ENCODE measurements around the gene IRF8.

Gene IRF8

DNA sequence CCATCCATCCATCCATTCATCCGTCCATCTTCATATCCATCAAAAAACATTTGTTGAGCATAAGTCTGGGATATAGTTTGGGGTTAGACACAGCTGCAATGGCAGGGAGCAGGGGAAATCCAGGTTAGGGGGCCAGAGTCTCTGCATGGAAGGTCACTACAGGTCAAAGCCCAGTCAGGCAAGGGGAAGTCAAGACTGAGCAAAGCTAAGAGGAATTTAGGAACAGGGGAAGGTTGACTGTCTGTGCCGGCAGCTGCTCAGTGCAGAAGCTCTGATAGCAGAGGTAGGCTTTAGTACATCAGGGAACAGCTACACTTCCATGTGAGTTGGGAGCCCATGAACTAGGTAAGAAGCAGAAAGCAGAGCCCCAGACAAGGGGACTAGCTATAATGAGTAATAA, 68.1 kb downstream of the IRF8 start:
- TF ChIP-seq, protein P1, sequence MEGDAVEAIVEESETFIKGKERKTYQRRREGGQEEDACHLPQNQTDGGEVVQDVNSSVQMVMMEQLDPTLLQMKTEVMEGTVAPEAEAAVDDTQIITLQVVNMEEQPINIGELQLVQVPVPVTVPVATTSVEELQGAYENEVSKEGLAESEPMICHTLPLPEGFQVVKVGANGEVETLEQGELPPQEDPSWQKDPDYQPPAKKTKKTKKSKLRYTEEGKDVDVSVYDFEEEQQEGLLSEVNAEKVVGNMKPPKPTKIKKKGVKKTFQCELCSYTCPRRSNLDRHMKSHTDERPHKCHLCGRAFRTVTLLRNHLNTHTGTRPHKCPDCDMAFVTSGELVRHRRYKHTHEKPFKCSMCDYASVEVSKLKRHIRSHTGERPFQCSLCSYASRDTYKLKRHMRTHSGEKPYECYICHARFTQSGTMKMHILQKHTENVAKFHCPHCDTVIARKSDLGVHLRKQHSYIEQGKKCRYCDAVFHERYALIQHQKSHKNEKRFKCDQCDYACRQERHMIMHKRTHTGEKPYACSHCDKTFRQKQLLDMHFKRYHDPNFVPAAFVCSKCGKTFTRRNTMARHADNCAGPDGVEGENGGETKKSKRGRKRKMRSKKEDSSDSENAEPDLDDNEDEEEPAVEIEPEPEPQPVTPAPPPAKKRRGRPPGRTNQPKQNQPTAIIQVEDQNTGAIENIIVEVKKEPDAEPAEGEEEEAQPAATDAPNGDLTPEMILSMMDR (IDR thresholded peaks at IDR 0.05; ENCODE audit: insufficient read depth, low read length, poor library complexity, severe bottlenecking), result no peak
- Histone ChIP-seq H3K36me3 (ENCODE audit: control insufficient read depth, insufficient read depth, low read length) (no peaks in the 10 kb centered on the region), H3K4me3 (replicated peaks; ENCODE audit: low read depth, low read length) (no peak overlapping the region), H3K27me3 (replicated peaks; ENCODE audit: control insufficient read depth, insufficient read depth, low read length) (no peaks in the 10 kb centered on the region)
- DNase-seq (ENCODE audit: extremely low read depth, insufficient read length), result no peak

DNA sequence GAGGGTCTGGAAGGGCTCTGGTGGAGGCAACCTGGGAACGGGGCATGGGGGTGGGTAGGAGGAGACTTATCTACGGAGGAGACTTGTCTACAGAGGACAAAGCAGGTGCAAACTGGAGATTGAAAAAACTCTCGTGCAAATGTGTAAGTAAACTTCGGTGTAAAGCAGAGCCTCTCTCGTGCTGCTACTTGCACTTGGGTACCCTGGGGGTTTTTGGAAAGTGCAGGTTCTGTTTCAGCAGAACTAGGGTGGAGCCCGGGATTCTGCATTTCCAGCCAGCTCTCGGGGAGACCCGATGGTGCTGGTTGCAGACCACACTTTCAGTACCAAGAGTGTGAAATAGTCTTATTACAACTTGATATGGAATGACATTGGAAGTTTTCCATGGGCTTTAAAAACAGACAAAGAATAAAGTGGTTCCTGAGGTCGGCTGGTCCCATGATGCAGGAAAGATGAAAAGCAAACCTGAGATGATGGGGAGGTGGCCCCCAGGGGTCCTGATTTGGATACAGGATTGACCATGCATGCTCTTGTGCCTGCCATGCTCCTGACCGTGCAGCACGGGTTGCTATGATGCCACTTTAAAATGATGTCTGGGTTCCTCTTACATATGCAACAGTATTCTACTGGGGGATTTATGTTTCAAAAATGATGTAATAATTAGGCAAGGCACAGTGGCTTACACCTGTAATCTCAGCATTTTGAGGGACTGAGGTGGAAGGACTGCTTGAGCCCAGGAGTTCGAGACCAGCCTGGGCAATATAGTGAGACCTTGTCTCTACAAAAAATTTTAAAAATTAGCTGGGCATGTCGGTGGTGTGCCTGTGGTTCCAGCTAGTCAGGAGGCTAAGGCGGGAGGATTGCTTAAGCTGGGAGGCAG, 69.3 kb downstream of the IRF8 start:
- TF ChIP-seq, protein P1 (IDR thresholded peaks at IDR 0.05; ENCODE audit: insufficient read depth, low read length, poor library complexity, severe bottlenecking), result no peak
- DNase-seq (ENCODE audit: extremely low read depth, insufficient read length), result no peak
- no peaks in the 10 kb centered on the region for H3K27me3 ChIP-seq (replicated peaks; ENCODE audit: control insufficient read depth, insufficient read depth, low read length)

DNA sequence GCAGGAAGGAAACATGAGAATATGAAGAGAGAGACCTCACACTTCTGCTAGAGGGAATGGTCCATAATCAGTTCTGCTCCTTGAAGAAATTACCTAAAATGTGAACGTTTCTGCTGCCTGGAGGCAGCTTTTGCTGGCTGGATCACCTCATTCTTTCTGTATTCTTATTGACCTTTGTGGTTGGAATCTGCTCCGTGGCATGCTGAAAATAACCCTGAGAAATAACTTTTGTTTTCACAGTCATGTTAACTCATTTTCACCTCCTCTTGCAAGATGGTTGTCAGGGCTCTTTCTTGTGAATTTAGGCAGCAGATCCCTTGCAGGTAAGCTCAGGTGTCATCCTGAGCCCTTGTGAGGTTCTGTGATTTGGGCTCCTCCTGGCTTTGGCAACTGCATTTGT, 70.2 kb downstream of the IRF8 start:
- no peak for DNase-seq (ENCODE audit: extremely low read depth, insufficient read length)
- H3K27me3 ChIP-seq (replicated peaks; ENCODE audit: control insufficient read depth, insufficient read depth, low read length), result no peaks in the 10 kb centered on the region

More for the DNA sequence above, 69.3 kb downstream of the IRF8 start:
- no peak overlapping the region for H3K4me3 ChIP-seq (replicated peaks; ENCODE audit: low read depth, low read length)
- no peaks in the 10 kb centered on the region for H3K36me3 ChIP-seq (ENCODE audit: control insufficient read depth, insufficient read depth, low read length)

DNA sequence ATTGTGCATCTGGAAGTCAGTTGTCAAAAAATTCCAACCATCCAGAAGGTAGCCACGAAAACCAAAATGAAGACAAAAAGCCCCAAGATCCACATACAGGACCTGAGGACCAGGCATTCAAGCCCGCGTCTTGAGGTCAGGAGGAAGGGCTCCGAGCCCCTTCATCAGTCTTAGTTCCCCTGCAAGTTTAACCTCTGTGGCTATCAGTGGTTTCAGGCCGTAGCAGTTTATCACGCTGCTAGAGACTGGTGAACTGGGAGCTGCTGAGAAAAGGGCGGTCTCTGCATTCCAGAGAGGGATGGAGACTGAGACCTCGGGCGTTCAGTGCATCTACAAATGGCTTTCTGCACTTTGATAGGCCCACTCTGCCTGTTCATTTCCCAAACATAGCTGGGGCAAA, 70.6 kb downstream of the IRF8 start:
- H3K36me3 ChIP-seq (ENCODE audit: control insufficient read depth, insufficient read depth, low read length), result no peaks in the 10 kb centered on the region
- H3K27me3 ChIP-seq (replicated peaks; ENCODE audit: control insufficient read depth, insufficient read depth, low read length), result no peaks in the 10 kb centered on the region
- no peak for DNase-seq (ENCODE audit: extremely low read depth, insufficient read length)
- TF ChIP-seq, protein P1 (IDR thresholded peaks at IDR 0.05; ENCODE audit: insufficient read depth, low read length, poor library complexity, severe bottlenecking), result no peak
- no peak overlapping the region for H3K4me3 ChIP-seq (replicated peaks; ENCODE audit: low read depth, low read length)

More for the DNA sequence above, 70.2 kb downstream of the IRF8 start:
- TF ChIP-seq, protein P1 (IDR thresholded peaks at IDR 0.05; ENCODE audit: insufficient read depth, low read length, poor library complexity, severe bottlenecking), result no peak
- Histone ChIP-seq H3K4me3 (replicated peaks; ENCODE audit: low read depth, low read length) (no peak overlapping the region), H3K36me3 (ENCODE audit: control insufficient read depth, insufficient read depth, low read length) (no peaks in the 10 kb centered on the region)

DNA sequence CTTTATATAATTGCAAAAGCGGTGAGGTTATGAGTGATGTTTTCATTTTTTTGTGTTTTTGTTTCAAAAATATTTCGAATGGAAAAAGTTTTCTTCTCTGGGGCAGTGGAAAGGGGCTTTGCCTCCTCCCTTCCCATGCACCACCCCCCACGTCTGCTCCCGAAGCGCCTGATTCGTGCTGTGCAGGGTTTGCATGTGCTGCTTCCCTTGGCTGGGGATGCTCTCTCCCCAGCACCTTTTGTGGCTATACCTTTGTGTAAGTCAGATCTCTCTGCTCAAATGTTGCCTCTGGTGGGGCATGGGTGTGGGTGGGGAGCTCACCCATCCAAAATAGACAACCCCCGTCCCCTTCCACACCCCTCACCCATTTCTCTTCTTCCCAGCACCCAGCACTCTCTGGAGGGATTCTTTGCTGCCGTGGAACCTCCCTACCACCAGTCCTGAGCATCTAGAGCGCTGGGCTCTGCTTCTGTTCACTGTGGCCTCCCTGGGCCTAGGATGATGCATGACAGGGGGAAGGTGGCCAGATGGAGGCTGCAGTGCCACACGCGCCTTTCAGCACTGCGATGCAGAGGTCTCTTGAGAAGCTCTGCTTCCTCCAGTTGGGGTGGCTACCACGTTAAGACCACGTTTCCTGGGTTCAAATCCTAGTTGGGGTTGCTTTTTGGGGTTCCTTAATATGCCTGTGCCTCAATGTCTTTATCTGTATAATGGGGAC, 71.2 kb downstream of the IRF8 start:
- TF ChIP-seq, protein P1 (IDR thresholded peaks at IDR 0.05; ENCODE audit: insufficient read depth, low read length, poor library complexity, severe bottlenecking), result no peak
- no peaks in the 10 kb centered on the region for H3K36me3 ChIP-seq (ENCODE audit: control insufficient read depth, insufficient read depth, low read length)
- H3K27me3 ChIP-seq (replicated peaks; ENCODE audit: control insufficient read depth, insufficient read depth, low read length), result no peaks in the 10 kb centered on the region; the same call in 1 of the 2 replicates
- H3K4me3 ChIP-seq (replicated peaks; ENCODE audit: low read depth, low read length), result no peak overlapping the region
- DNase-seq (ENCODE audit: extremely low read depth, insufficient read length), result no peak
